Prostate gland (tissue), 2 donors: ENCODE measurements around the gene TET2.

Experiments used
- CTCF ChIP-seq, 4 experiments: fragments of 200-600 bp in 2 of 4; fragments of 450-650 bp in 2 of 4; sonication (generic) in 2 of 4; IDR thresholded peaks; 1 replicate in 3 of 4; 2 replicates in 1 of 4; pipeline ENCODE4 v1.5.1; 2016 to 2019; ENCODE audit warnings: antibody characterized with exemption in 4 of 4, mild to moderate bottlenecking in 2 of 4, moderate library complexity in 2 of 4
- POLR2A ChIP-seq: fragments of 450-650 bp; IDR thresholded peaks from one replicate; pipeline ENCODE4 v1.6.1; 2016; ENCODE audit warnings: antibody characterized with exemption, mild to moderate bottlenecking
- POLR2AphosphoS5 ChIP-seq: sonication (generic); formaldehyde crosslinking; IDR thresholded peaks from one replicate; pipeline ENCODE4 v1.6.1; 2017; ENCODE audit warnings: antibody characterized with exemption

GRCh38 chr4:105192910-105193309 is 46.2 kb downstream of the TET2 start:
- TF ChIP-seq POLR2A = no peak
- TF ChIP-seq CTCF (IDR thresholded peaks at IDR 0.05) = no peak
- TF ChIP-seq POLR2AphosphoS5 = no peak
